Stimulated activated CD4-positive, alpha-beta T cell treated with anti-CD3 and anti-CD28 coated beads, TNF-alpha, amount 100 ng/mL, for 4 hours (primary cell): Measurements from ENCODE around the gene TKT.

Experiments
- DNase-seq, 3 experiments: peaks; one replicate each; pipeline ENCODE4 v3.0.0-alpha.2; 2020; ENCODE audit warnings: low read depth in 3 of 3

Gene TKT

GRCh38 chr3:53198256-53198977 lies 57.4 kb downstream of the TKT start:
- no peak for DNase-seq

- DNase-seq, result peak in 1 of 3 experiments; percentile 8
Measured at GRCh38 chr3:53196575-53197407, 59.0 kb downstream of the TKT start.

- peak; percentile 17 to 45 (median 40) for DNase-seq
Measured at GRCh38 chr3:53195602-53196574, 59.9 kb downstream of the TKT start.

GRCh38 chr3:53195066-53195450 lies 60.8 kb downstream of the TKT start:
- no peak for DNase-seq

- no peak for DNase-seq
Measured at GRCh38 chr3:53194210-53195065, 61.4 kb downstream of the TKT start.

- DNase-seq, result no peak
Measured at GRCh38 chr3:53193466-53194209, 62.2 kb downstream of the TKT start.

- no peak for DNase-seq
Measured at GRCh38 chr3:53192608-53193007, 63.2 kb downstream of the TKT start.

GRCh38 chr3:53191836-53192480 lies 63.9 kb downstream of the TKT start:
- no peak for DNase-seq

- DNase-seq, result no peak
Measured at GRCh38 chr3:53190659-53191058, 65.2 kb downstream of the TKT start.

GRCh38 chr3:53189276-53189675 lies 66.5 kb downstream of the TKT start:
- DNase-seq, result no peak

- no peak for DNase-seq
Measured at GRCh38 chr3:53188720-53189119, 67.1 kb downstream of the TKT start.

- DNase-seq, result no peak
Measured at GRCh38 chr3:53188136-53188685, 67.6 kb downstream of the TKT start.

- no peak for DNase-seq
Measured at GRCh38 chr3:53187430-53187829, 68.4 kb downstream of the TKT start.

- no peak for DNase-seq
Measured at GRCh38 chr3:53186726-53187125, 69.1 kb downstream of the TKT start.

GRCh38 chr3:53185761-53186465 lies 69.9 kb downstream of the TKT start:
- DNase-seq, result no peak

GRCh38 chr3:53184701-53185100 lies 71.1 kb downstream of the TKT start:
- no peak for DNase-seq

- no peak for DNase-seq
Measured at GRCh38 chr3:53183514-53183913, 72.3 kb downstream of the TKT start.

- DNase-seq, result no peak
Measured at GRCh38 chr3:53182764-53183355, 73.0 kb downstream of the TKT start.
